Fibroblast of pulmonary artery (primary cell): ENCODE data around the gene CDC42EP5.

Experiments
- DNase-seq: peaks from one replicate; pipeline ENCODE4 v3.0.0-alpha.2; 2010; ENCODE audit warnings: low read depth
- H3K4me3 ChIP-seq: replicated peaks from 2 replicates; pipeline ENCODE4 v1.5.1; 2011; ENCODE audit warnings: low read depth, mild to moderate bottlenecking, control low read depth, low read length, moderate library complexity
- CTCF ChIP-seq: IDR thresholded peaks from 2 replicates; pipeline ENCODE4 v1.5.1; 2011; ENCODE audit warnings: mild to moderate bottlenecking, control low read depth, low read length, inconsistent platforms; ENCODE audit errors: missing control alignments

Gene CDC42EP5

GRCh38 chr19:54458648-54459281 lies 14.3 kb downstream of the CDC42EP5 start:
- DNase-seq: no peak
- TF ChIP-seq CTCF: no peak
- no peak overlapping the region for H3K4me3 ChIP-seq

GRCh38 chr19:54457773-54458647 lies 15.1 kb downstream of the CDC42EP5 start:
- TF ChIP-seq CTCF: no peak
- H3K4me3 ChIP-seq: no peak overlapping the region
- DNase-seq: no peak

GRCh38 chr19:54456423-54457373 lies 16.4 kb downstream of the CDC42EP5 start:
- no peak for DNase-seq
- no peak overlapping the region for H3K4me3 ChIP-seq
- no peak for TF ChIP-seq CTCF

GRCh38 chr19:54455786-54456422 lies 17.2 kb downstream of the CDC42EP5 start:
- no peak for DNase-seq
- no peak for TF ChIP-seq CTCF
- no peak overlapping the region for H3K4me3 ChIP-seq

GRCh38 chr19:54454781-54455675 lies 18.1 kb downstream of the CDC42EP5 start:
- no peak overlapping the region for H3K4me3 ChIP-seq
- no peak for TF ChIP-seq CTCF
- DNase-seq: no peak
